ENCODE data around the gene ATG7. TPM values are rescaled to one million over a fixed set of nuclear protein-coding genes. Genes with fewer than 3 reads are reported as not detected.

ATG7 gene
- total and polyA plus RNA-seq, 10 of the 15 experiments (the other 5 are each of a cell fraction or from before 2014, with no cell fraction given) = 13.5 to 49.5 (median 26.4) TPM

- TF ChIP-seq SREBF1 (IDR thresholded peaks at IDR 0.05; ENCODE audit: low read length) = no peak
- TF ChIP-seq, protein P1, sequence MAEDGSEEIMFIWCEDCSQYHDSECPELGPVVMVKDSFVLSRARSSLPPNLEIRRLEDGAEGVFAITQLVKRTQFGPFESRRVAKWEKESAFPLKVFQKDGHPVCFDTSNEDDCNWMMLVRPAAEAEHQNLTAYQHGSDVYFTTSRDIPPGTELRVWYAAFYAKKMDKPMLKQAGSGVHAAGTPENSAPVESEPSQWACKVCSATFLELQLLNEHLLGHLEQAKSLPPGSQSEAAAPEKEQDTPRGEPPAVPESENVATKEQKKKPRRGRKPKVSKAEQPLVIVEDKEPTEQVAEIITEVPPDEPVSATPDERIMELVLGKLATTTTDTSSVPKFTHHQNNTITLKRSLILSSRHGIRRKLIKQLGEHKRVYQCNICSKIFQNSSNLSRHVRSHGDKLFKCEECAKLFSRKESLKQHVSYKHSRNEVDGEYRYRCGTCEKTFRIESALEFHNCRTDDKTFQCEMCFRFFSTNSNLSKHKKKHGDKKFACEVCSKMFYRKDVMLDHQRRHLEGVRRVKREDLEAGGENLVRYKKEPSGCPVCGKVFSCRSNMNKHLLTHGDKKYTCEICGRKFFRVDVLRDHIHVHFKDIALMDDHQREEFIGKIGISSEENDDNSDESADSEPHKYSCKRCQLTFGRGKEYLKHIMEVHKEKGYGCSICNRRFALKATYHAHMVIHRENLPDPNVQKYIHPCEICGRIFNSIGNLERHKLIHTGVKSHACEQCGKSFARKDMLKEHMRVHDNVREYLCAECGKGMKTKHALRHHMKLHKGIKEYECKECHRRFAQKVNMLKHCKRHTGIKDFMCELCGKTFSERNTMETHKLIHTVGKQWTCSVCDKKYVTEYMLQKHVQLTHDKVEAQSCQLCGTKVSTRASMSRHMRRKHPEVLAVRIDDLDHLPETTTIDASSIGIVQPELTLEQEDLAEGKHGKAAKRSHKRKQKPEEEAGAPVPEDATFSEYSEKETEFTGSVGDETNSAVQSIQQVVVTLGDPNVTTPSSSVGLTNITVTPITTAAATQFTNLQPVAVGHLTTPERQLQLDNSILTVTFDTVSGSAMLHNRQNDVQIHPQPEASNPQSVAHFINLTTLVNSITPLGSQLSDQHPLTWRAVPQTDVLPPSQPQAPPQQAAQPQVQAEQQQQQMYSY (CRISPR knock-in tag; IDR thresholded peaks at IDR 0.05) = no peak
Observed at GRCh38 chr3:11601446-11602238, 329.4 kb downstream of the ATG7 start (continued).

- Histone ChIP-seq H3K4me1 (ENCODE audit: control insufficient read depth, insufficient read depth, low read length) (peaks cover 14% of the 10 kb centered on the region), H3K9me3 (replicated peaks; ENCODE audit: control insufficient read depth, insufficient read depth, low read length) (peaks cover 3% of the 10 kb centered on the region; the same call in 2 of the 3 replicates), H3K27me3 (replicated peaks in 1 of 2; ENCODE audit: control insufficient read depth in 2 of 2, insufficient read depth in 2 of 2, low read length in 1 of 2) (no peaks in the 10 kb centered on the region), H3K36me3 (ENCODE audit: control insufficient read depth in 2 of 2, insufficient read depth in 2 of 2, low read length in 1 of 2) (peaks cover 1 to 19% of the 10 kb centered on the region in 2 experiments), H3K27ac (ENCODE audit: control insufficient read depth, insufficient read depth) (peak overlapping the region; percentile 56), H3K9ac (ENCODE audit: control insufficient read depth, insufficient read depth, low read length) (peak overlapping the region; percentile 49; the same call in 1 of the 2 replicates), H3K4me2 (ENCODE audit: control insufficient read depth, insufficient read depth) (peak overlapping the region; percentile 51), H3K4me3 (peak overlapping the region; percentile 16; the same call in 1 of the 2 replicates), H3K79me2 (ENCODE audit: control insufficient read depth, insufficient read depth, low read length) (peaks cover 63% of the 10 kb centered on the region), H4K20me1 (ENCODE audit: control insufficient read depth, insufficient read depth) (no peaks in the 10 kb centered on the region), H2AFZ (ENCODE audit: control insufficient read depth, low read depth, low read length) (peak overlapping the region; percentile 19)
- no peak; the same call in 2 of the 3 replicates for ATAC-seq
- no peak for FAIRE-seq
- no peak for DNase-seq (ENCODE audit: low read depth, low spot score)
- CTCF ChIA-PET = interaction anchor here (1.5 to 1.6 kb wide), 2 partner anchors 22 to 35 kb away, joined by 3 to 5 read pairs; no protein-coding TSS in a partner anchor
- no TSS peak for BruUV-seq (replicated peaks)
- in situ Hi-C loops (cut with MboI) (no loop called here), intact Hi-C loops (cut with micrococcal nuclease; ENCODE audit: unreplicated experiment) (loop anchor here (2.0 to 5.0 kb wide), 2 partner anchors 24 to 40 kb away; partner anchors contain the start of gene VGLL4)
- TF ChIP-seq MLLT1 (IDR thresholded peaks at IDR 0.05) = peak; percentile 54; the same call in 1 of the 2 replicates
- no peak for TF ChIP-seq BHLHE40 (IDR thresholded peaks at IDR 0.05; ENCODE audit: borderline replicate concordance in 1 of 2, low read depth in 2 of 2, low read length in 1 of 2)
- RAD21 ChIA-PET (ENCODE audit: unreplicated experiment) = interaction anchor here (1.2 to 2.3 kb wide), 2 partner anchors 36 to 41 kb away, joined by 6 to 10 read pairs; partner anchors contain the start of gene VGLL4
- POLR2A ChIA-PET = interaction anchor here (1.2 to 1.6 kb wide), 3 partner anchors 12 to 39 kb away, joined by 3 to 7 read pairs (median 3); no protein-coding TSS in a partner anchor
- SMC1A ChIA-PET (ENCODE audit: uncharacterized antibody, unreplicated experiment) = interaction anchor here (1.0 to 5.0 kb wide), 5 partner anchors 13 to 41 kb away, joined by 3 to 35 read pairs (median 7); partner anchors contain the start of gene VGLL4
- 50% methylated on average over 11 of the region's 11 CpGs for WGBS (ENCODE audit: insufficient coverage, insufficient replicate concordance, low lambda C conversion rate, missing lambda C conversion rate)
Observed at GRCh38 chr3:11602239-11602840, 330.1 kb downstream of the ATG7 start.
